Body of pancreas (tissue), 4 donors: Measurements from ENCODE around the gene FHL1.

ENCODE experiments used
- CTCF ChIP-seq, 7 experiments: fragments of 450-650 bp in 4 of 7; fragments of 200-600 bp in 3 of 7; sonication (generic) in 3 of 7; IDR thresholded peaks; one replicate each; pipeline ENCODE4 v1.5.1; 2016 to 2019; ENCODE audit warnings: antibody characterized with exemption in 7 of 7
- POLR2A ChIP-seq, 3 donors: fragments of 450-650 bp; IDR thresholded peaks; one replicate each; pipeline ENCODE4 v1.6.1; 2016; ENCODE audit warnings: antibody characterized with exemption in 3 of 3, mild to moderate bottlenecking in 2 of 3

DNA sequence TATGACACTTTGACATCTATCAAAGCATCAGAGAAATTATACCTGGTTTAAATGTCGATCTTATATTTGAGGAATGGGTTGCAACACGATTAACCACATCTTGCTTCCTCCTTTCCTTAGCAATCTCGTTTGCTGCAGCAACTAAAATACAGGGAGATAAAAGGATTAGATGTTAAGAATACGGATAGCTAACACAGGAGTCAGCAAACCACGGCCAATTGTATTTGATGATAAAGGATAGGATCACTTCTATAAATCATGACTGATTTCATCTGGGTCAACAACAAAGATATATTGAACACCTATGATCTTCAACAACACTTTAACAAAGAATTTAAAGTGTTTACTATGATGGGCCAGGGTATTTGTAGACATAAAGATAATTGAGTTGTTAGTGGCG lies 98.9 kb downstream of the FHL1 start:
- no peak for TF ChIP-seq CTCF (IDR thresholded peaks at IDR 0.05)
- no peak for TF ChIP-seq POLR2A (IDR thresholded peaks at IDR 0.05)
